GM12872 (cell line): ENCODE measurements around the gene TDRD10.

Source experiments
- CTCF ChIP-seq: IDR thresholded peaks from 3 replicates; pipeline ENCODE4 v1.5.1; 2011; ENCODE audit warnings: low read depth, mild to moderate bottlenecking, low read length, moderate library complexity; ENCODE audit not compliant: insufficient read depth

Gene TDRD10

DNA sequence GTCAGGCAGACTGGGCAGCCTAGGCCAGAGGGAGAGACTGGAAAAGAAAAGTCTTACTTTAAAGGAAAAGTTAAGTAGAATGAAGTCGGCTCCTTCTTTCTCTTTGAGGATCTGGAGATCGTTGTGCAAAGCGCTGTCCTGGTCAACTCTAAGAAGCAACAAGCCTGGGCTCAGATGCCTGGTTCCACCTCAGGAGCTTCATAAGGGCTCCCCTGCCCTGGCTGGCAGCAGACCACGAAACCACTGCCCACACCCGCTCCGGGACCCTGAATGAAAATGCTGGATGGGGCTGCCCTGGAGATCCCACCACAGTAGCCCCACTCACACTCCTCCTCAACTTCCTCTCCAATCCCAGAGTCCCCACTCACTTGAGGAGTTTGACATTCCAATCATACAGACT is 50.0 kb downstream of the TDRD10 start:
- no peak for TF ChIP-seq CTCF

- TF ChIP-seq CTCF = no peak
These were observed 51.3 kb downstream of the TDRD10 start for GRCh38 chr1:154553056-154554030.

GRCh38 chr1:154556422-154556821 is 54.4 kb downstream of the TDRD10 start:
- no peak for TF ChIP-seq CTCF

GRCh38 chr1:154557248-154557938 is 55.4 kb downstream of the TDRD10 start:
- TF ChIP-seq CTCF = no peak

DNA sequence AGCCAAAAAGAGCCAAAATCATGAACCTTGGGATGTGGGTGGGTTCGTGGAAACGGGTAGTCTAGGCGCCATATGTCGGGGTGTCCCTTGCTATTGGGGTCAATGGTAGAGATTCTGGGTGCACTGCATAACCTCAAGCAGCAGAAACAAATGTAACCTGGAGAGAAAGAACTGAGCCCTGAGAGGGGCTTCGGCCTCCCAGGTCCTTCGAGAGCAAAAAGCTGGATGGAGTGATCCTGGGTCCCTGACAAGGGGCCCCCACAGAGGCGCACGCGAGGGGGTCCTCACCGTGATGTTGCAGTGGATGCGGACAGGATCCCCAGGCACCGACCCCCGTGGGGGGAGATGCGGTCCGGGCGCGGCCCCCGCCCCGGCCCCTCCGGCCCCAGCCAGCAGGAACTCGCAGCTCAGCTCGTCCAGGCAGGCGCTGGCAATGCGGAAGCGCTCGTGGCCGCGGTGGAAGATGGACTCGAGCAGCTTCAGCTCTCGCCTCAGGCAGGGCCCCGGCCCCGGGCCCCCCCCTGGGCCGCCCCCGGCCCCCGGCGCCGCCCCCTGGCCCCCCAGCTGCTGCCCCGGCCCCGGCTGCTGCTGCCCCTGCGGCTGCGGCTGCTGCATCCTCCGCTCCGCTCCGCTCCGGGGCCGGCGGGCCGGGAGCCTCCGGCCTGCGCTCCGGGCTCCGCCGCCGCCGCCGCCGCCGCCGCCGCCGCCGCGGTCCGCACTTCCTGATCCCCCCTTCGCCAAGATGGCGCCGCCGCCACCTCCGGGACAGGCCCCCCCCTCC is 56.1 kb downstream of the TDRD10 start, which contains the start of gene UBE2Q1:
TSS of gene UBE2Q1 (minus strand) at position 724 of the 781 bp plus-strand sequence. CDS start at position 615, 109 bp downstream.
- no peak for TF ChIP-seq CTCF

DNA sequence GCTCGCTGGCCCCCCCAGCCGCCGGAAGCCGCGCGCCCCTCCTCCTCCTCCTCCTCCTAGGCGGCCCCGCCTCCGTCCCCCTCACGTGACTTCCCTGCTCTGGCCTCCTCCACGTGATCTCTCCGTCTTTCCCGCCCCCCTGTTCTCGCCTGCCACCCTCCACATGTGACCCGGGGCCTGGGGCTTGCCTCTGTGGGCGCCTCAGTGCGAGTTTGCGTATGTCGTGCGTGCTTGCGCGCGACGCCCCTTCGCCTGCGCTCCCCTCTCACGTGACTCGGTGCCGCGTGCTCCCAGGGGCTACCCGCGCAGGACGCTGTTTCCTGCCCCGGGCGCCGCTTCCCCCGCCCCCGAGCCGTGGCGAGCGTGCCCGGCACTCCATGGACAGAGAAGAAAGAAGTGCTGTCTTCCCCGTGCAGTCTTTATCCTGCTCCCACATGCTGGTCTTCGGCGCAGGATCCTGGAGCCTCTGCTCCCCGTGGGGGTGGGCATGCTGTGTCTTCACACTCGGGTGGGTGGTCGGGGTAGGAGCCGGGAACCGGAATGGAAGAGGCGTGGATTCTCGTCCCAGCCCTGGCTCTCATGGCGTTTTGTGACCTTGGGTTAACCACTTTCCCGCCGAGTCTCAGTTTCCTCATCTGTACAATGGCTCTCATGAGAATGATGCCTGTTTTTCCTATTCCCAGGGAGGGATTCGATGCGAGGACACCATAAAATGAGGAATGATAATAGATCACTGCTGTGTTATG is 56.9 kb downstream of the TDRD10 start:
- TF ChIP-seq CTCF = no peak
